ENCODE results near the gene ENPP4. TPM values are rescaled to one million over a fixed set of nuclear protein-coding genes. Genes with fewer than 3 reads are reported as not detected.
"Not testable (repeated sequence)": the region's sequence is repeated elsewhere in the genome, so short reads cannot be mapped to it uniquely, and the experiment has no call there.

Gene ENPP4
- total RNA-seq, result 10 to 100 TPM in 1 of 4 donors, 1 to 10 TPM in 3; 2.2 to 11.0 (median 5.4) TPM

GRCh38 chr6:46129629-46130511, at the start of gene ENPP4:
Gene ENPP4 (plus strand): TSS chr6:46129989. CDS start chr6:46139584, 9,595 bp downstream.
- Histone ChIP-seq H3K4me3 (peak within 1 kb of the TSS; percentile 54), H3K4me1 (peaks cover 9% of the 10 kb centered on the region), H3K27ac (peak within 1 kb of the TSS; percentile 49), H3K27me3 (no peaks in the 10 kb centered on the region), H3K9me3 (no peaks in the 10 kb centered on the region), H3K36me3 (no peaks in the 10 kb centered on the region)
- peak; percentile 78 to 85 for DNase-seq (ENCODE audit: low spot score in 2 of 2)
- TF ChIP-seq POLR2AphosphoS5 (IDR thresholded peaks at IDR 0.05) (peak in 1 of 3 donors; percentile 48), POLR2A (IDR thresholded peaks at IDR 0.05) (peak in 1 of 2 donors; percentile 68), CTCF (IDR thresholded peaks at IDR 0.05) (no peak)
- 5% methylated on average over 22 of the region's 61 CpGs for WGBS

GRCh38 chr6:46080111-46080510, 49.7 kb upstream of the ENPP4 start:
- Histone ChIP-seq H3K27me3 (no peaks in the 10 kb centered on the region), H3K36me3 (no peaks in the 10 kb centered on the region), H3K4me1 (no peaks in the 10 kb centered on the region), H3K27ac (no peak overlapping the region), H3K9me3 (no peaks in the 10 kb centered on the region), H3K4me3 (no peak overlapping the region)
- no peak for DNase-seq (ENCODE audit: low spot score in 2 of 2)
- 89% methylated on average over 4 of the region's 4 CpGs for WGBS
- no peak for TF ChIP-seq POLR2AphosphoS5 (IDR thresholded peaks at IDR 0.05)
- TF ChIP-seq EP300 (IDR thresholded peaks at IDR 0.05), result no peak
- TF ChIP-seq POLR2A (IDR thresholded peaks at IDR 0.05), result no peak
- no peak for TF ChIP-seq CTCF (IDR thresholded peaks at IDR 0.05)

- H3K27me3 ChIP-seq; H3K36me3 ChIP-seq; H3K4me3 ChIP-seq; H3K27ac ChIP-seq; H3K4me1 ChIP-seq; H3K9me3 ChIP-seq; DNase-seq (ENCODE audit: low spot score in 2 of 2): not testable (repeated sequence)
- WGBS, result 91% methylated on average over 6 of the region's 10 CpGs
Measured at GRCh38 chr6:46085688-46086087, 44.1 kb upstream of the ENPP4 start.

GRCh38 chr6:46090115-46091079, 39.4 kb upstream of the ENPP4 start:
- 38% methylated on average over 10 of the region's 10 CpGs for WGBS
- Histone ChIP-seq H3K36me3 (no peaks in the 10 kb centered on the region), H3K9me3 (no peaks in the 10 kb centered on the region), H3K4me1 (no peaks in the 10 kb centered on the region), H3K27ac (no peak overlapping the region), H3K27me3 (no peaks in the 10 kb centered on the region), H3K4me3 (no peak overlapping the region)
- TF ChIP-seq POLR2AphosphoS5 (IDR thresholded peaks at IDR 0.05) (no peak), CTCF (IDR thresholded peaks at IDR 0.05) (peak; percentile 47 to 63), EP300 (IDR thresholded peaks at IDR 0.05) (no peak), POLR2A (IDR thresholded peaks at IDR 0.05) (no peak)
- peak in 1 of 2 donors; percentile 63 for DNase-seq (ENCODE audit: low spot score in 2 of 2)

- 100% methylated on average over 1 of the region's 1 CpG for WGBS
- H3K27me3 ChIP-seq, result no peaks in the 10 kb centered on the region
- no peak for DNase-seq (ENCODE audit: low spot score in 2 of 2)
- no peak overlapping the region for H3K27ac ChIP-seq
- no peak for TF ChIP-seq POLR2A (IDR thresholded peaks at IDR 0.05)
- TF ChIP-seq CTCF (IDR thresholded peaks at IDR 0.05), result no peak
- TF ChIP-seq EP300 (IDR thresholded peaks at IDR 0.05), result no peak
- TF ChIP-seq POLR2AphosphoS5 (IDR thresholded peaks at IDR 0.05), result no peak
- H3K36me3 ChIP-seq, result no peaks in the 10 kb centered on the region
- no peaks in the 10 kb centered on the region for H3K9me3 ChIP-seq
- no peak overlapping the region for H3K4me3 ChIP-seq
- no peaks in the 10 kb centered on the region for H3K4me1 ChIP-seq
Measured at GRCh38 chr6:46091080-46091478, 38.7 kb upstream of the ENPP4 start.
